ENCODE results near the gene RNF141.

RNF141 gene

GRCh38 chr11:10522921-10523320 lies 18.1 kb downstream of the RNF141 start:
- DNase-seq (ENCODE audit: low spot score): no peak

- no peak for DNase-seq (ENCODE audit: low spot score)
These were observed 18.7 kb downstream of the RNF141 start for GRCh38 chr11:10522276-10522675.

- no peak for DNase-seq (ENCODE audit: low spot score)
These were observed 20.4 kb downstream of the RNF141 start for GRCh38 chr11:10520562-10520961.

- DNase-seq (ENCODE audit: low spot score): no peak
These were observed 21.4 kb downstream of the RNF141 start for GRCh38 chr11:10519630-10520029.

DNA sequence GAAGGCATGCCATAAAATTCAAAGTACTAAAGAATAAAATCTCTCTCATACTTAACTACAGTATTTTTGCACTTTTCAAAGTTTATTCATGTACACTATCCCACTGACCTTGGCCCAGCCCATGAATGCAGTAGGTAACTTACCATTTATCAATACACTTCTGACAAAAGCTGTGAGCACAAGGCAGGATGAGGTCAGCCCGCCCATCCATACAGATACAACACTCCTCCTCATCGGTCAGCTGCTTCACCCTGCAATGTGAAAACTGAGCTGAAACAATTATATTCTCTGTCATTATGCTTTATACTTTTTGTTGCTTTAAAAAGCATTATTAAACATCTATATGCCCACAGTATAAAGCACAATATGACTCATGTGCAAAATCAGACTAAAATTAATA lies 22.1 kb downstream of the RNF141 start:
- no peak for DNase-seq (ENCODE audit: low spot score)

GRCh38 chr11:10518123-10518522 lies 22.9 kb downstream of the RNF141 start:
- no peak for DNase-seq (ENCODE audit: low spot score)

- no peak for DNase-seq (ENCODE audit: low spot score)
These were observed 25.6 kb downstream of the RNF141 start for GRCh38 chr11:10515418-10515817.

GRCh38 chr11:10514709-10515108 lies 26.3 kb downstream of the RNF141 start:
- DNase-seq (ENCODE audit: low spot score): no peak

DNA sequence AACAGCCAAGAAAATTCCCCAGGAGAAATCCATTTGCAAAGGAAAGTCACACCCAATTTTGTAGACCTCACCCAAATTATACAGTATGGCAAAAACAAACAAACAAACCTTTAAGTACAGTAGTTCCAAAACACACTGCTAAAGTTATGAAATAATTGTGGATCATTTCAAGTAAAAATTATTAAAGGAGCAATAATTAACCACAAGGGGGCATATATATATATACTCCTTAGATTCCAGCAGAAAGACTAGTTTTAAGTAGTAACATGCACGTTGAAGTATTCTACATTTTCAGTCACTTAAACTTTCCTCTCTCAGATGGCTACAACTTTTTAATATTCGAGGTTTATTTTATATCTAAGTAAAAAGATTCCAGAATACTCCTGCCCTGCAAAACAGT lies 26.8 kb downstream of the RNF141 start:
- DNase-seq (ENCODE audit: low spot score): no peak

DNA sequence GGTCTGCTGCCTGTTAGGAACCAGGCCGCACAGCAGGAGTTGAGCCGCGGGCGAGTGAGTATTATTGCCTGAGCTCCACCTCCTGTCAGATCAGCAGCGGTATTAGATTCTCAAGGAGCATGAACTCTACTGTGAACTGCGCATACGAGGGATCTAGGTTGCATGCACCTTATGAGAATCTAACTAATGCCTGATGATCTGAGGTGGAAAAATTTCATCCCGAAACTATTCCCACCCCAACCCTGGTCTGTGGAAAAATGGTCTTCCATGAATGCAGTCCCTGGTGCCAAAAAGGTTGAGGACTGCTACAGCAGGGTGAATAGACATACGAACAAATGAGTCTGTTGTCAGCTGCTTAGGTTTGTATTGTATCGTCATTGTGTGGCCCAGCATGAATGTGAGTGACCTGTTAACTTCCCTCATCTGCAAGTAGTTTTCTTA lies 29.8 kb downstream of the RNF141 start:
- no peak for DNase-seq (ENCODE audit: low spot score)

DNA sequence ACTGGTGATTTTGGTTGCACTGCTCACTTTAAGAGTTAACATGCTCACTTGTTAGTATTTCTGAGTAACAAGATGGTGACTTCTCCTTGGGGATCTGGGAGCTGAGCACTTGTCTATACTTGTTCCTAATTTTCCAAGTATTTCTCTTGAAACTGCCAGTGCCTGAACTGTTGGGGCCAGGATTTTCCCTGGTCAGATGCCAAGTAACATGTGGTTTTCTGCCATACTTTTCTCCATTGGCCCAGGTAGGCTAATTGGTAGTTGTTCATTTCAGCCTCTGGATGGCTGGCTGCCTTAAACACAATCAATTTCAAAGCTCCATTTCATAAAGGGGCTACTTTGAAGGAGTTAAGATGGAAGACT lies 35.0 kb downstream of the RNF141 start:
- DNase-seq (ENCODE audit: low spot score): no peak

- DNase-seq (ENCODE audit: low spot score): no peak
These were observed 35.5 kb downstream of the RNF141 start for GRCh38 chr11:10505278-10506007.

DNA sequence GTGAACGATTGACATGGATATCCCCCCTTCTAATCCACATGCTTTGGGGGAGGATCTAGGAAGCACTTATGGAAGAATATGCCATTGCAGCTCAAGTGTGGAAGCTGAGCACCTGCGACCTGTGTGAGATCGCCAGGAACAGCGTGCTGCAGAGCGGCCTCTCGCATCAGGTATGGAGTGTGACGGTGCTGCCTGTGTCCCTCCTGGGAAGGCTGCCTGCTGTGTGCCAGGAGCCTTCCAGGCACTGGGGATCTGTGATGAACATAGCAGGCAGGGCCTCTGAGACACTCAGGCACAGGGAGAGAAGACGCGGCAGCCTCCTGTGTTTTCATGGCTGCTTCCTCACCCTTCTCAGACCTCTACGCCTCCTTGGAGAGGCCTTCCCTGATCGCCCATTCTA lies 36.5 kb downstream of the RNF141 start:
- no peak for DNase-seq (ENCODE audit: low spot score)

DNA sequence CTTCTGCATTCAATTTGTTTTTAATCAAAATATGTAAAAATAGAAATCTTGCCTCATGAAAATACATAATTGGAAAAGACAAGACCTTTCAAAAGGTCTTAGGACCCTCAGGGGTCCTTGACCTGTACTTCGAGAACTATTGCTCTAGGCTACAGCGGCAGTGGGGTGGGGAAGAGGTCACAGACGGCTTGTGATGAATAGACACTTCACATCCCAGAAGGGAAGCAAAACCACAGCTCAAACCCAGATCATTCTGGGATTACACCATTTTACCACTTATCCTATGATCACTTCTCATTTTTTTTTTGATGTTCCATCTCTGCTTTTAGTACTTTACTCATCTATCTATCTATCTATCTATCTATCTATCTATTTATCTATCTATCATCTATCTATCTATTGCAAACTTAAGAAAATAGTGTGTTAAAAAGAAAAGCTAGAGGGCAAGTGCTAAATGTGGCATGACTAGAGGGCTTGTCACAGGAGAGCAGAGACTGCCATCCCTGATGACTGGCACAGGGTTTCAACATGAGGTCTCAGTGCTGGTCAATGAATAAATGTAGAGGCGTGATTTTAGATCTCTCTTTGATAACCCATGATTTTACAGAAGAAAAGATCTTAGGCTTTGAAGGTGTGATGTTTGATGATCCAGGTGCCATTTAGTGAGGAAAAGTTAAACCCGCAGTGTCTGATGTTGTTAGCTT lies 37.1 kb downstream of the RNF141 start:
- no peak for DNase-seq (ENCODE audit: low spot score)

DNA sequence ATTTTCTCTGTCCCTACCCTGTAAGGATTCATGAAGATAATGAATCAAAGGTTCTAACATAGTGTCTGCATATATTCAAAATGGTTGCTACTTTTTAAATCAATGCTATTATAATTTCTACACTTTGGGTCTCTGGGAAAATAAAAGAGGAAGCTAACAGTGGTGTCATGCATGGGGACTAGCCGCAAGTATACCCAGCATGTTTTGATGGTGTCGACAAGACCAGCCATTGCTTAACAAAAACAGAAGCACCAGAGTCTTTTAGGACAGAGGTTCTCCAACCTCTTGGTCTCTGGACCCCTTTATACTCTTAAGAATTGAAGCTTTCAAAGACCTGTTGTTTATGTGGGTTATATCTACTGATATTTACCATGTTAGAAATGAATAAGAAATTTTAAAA lies 37.8 kb downstream of the RNF141 start:
- no peak for DNase-seq (ENCODE audit: low spot score)

- DNase-seq (ENCODE audit: low spot score): no peak
These were observed 38.2 kb downstream of the RNF141 start for GRCh38 chr11:10502770-10503169.

- no peak for DNase-seq (ENCODE audit: low spot score)
These were observed 38.8 kb downstream of the RNF141 start for GRCh38 chr11:10502065-10502680.

GRCh38 chr11:10500757-10501684 lies 40.0 kb downstream of the RNF141 start:
- no peak for DNase-seq (ENCODE audit: low spot score)

- no peak for DNase-seq (ENCODE audit: low spot score)
These were observed 40.9 kb downstream of the RNF141 start for GRCh38 chr11:10499874-10500601.

DNA sequence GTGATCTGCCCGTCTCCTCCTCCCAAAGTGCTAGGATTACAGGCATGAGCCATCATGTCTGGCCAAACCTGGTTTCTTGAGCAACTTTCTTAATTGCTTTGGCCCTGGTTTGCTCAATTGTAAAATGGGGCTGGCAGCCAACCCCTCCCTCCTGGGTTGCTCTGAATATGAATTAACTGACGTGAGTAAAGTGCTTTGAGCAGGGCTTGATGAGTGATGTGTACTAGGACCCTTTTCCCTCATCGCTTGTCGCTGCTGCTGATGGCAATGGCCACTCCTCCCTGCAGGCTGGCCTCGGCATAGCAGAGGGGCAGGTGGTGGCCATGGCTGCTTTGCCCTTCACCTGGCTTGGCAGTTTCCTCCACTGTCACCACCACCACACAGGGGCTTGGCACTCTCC lies 41.5 kb downstream of the RNF141 start:
- no peak for DNase-seq (ENCODE audit: low spot score)

DNA sequence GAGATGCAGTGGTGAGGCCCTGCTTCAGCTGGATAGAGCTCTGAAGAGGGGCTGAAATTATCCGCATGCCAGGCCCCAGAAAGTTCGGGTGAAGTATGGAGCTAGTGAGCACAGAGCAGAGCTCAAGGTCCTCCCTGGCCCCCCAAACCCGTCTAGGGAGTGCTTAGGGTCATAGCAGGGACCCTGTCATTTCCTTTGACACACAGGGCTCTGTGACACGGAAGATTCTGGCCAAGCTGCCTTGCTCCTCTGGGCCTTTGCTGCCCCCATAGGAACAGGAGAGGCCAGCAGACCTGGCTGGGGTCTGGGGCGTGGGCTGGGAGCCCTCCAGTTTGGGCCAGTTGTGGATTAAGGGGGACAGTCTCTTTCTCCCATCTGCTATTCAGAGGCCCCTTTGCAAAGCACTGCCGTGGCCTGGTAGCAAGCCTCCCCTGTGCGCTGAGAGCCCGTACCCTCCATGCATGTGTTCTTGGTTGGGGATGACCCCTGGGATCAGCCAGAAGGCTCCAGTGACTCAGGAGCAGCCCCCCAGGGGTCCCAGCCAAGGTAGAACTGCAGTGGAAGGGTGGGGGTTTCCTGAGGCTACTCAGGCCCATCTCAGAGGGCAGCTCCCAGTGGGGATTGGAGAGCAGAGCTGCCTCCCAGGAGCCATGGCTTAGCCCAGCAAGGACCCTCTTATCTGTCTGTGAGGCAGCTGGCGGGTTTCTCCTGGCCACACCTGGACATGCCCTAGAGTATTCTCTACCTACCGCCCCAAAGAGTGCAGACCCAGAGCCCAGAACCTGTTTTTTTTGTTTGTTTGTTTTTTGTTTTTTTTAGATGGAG lies 42.3 kb downstream of the RNF141 start:
- DNase-seq (ENCODE audit: low spot score): no peak
